B cell (primary cell): Measurements from ENCODE around the gene RAP1GAP.

Experiments
- EZH2 ChIP-seq: IDR thresholded peaks from 2 replicates; pipeline ENCODE4 v1.6.1; 2012; ENCODE audit warnings: borderline replicate concordance, low read depth, mild to moderate bottlenecking, moderate library complexity, low read length; ENCODE audit not compliant: insufficient read depth, poor library complexity, severe bottlenecking
- TF ChIP-seq, protein P1 (sequence below): fragments of 200-600 bp; IDR thresholded peaks from one replicate; pipeline ENCODE4 v1.8.0; 2022; ENCODE audit warnings: antibody characterized with exemption, mild to moderate bottlenecking

DNA sequence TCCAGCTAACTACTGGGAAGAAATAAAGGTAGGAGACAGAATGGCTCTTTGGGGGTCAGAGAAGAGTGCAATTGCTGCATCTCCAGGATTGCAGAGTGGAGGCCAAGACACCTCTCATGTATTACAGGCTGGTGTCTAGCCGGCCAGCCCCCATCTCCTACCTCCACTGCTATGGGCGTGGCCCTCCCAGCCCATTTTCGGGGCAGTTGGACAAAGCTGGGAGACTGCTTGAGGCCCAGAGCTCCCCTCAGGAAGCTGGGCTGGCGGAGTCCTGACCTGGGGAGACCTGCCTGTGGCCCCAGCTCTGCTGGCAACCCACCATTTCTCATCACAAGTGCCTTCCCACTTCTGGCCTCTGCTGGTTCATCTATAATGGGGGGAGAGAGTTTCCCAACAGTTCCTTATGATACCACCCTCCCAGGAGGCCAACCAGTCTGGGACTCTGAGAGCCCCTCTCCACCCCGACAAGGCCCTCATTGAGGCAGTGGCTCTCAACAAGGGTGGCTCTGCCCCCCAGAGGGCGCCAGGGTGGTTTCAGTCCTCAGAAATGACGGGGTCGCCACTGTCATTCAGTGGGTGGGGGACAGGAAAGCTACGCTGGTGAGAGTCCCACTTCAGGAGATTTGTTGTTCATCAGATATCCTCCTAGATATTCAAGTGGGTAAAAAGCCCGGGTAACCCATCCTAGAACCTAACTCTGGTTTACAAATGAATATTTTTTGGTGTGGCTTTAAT, 11.5 kb downstream of the RAP1GAP start:
- TF ChIP-seq, protein P1, sequence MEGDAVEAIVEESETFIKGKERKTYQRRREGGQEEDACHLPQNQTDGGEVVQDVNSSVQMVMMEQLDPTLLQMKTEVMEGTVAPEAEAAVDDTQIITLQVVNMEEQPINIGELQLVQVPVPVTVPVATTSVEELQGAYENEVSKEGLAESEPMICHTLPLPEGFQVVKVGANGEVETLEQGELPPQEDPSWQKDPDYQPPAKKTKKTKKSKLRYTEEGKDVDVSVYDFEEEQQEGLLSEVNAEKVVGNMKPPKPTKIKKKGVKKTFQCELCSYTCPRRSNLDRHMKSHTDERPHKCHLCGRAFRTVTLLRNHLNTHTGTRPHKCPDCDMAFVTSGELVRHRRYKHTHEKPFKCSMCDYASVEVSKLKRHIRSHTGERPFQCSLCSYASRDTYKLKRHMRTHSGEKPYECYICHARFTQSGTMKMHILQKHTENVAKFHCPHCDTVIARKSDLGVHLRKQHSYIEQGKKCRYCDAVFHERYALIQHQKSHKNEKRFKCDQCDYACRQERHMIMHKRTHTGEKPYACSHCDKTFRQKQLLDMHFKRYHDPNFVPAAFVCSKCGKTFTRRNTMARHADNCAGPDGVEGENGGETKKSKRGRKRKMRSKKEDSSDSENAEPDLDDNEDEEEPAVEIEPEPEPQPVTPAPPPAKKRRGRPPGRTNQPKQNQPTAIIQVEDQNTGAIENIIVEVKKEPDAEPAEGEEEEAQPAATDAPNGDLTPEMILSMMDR: no peak
- TF ChIP-seq EZH2: no peak
